GM12878 (cell line): ENCODE data around the gene PAPPA. TPM values are rescaled to one million over a fixed set of nuclear protein-coding genes. Genes with fewer than 3 reads are reported as not detected.

ENCODE experiments used
- ATAC-seq: fragments of 200-7000 bp; cut with Tn5 transposase; 3 replicates; pipeline ENCODE4 v1.9.1; 2020; ENCODE audit warnings: mild to moderate bottlenecking, moderate library complexity
- BruUV-seq: library from RNA; stranded (reverse); fragments of 400-500 nt; replicated peaks from 2 replicates; lab custom pipeline; 2021; lab: Mats Ljungman, UMichigan
- CTCF ChIA-PET: fragments of 300-600 bp; sonication (Branson Sonifier 250); formaldehyde crosslinking; extraction: SDS; loops from one replicate; lab custom pipeline; 2021; ENCODE audit warnings: inconsistent platforms; lab: Yijun Ruan, JAX
- POLR2A ChIA-PET: fragments of 350-600 bp; formaldehyde crosslinking; extraction: SDS; loops from one replicate; lab custom pipeline; 2021; ENCODE audit warnings: inconsistent platforms; lab: Charles Lee
- RAD21 ChIA-PET: fragments of 300-600 bp; sonication (Branson Sonifier 250); formaldehyde crosslinking; loops from one replicate; lab custom pipeline; 2023; ENCODE audit warnings: antibody characterized with exemption; ENCODE audit not compliant: unreplicated experiment; lab: Charles Lee
- SMC1A ChIA-PET: fragments of 300-600 bp; sonication (Branson Sonifier 250); formaldehyde crosslinking; loops from one replicate; lab custom pipeline; 2023; ENCODE audit not compliant: unreplicated experiment, uncharacterized antibody; lab: Charles Lee
- DNase-seq: peaks from one replicate; pipeline ENCODE4 v3.0.0-alpha.2; 2011; ENCODE audit warnings: low read depth, low spot score
- FAIRE-seq: peaks from 3 replicates; lab custom pipeline; 2011; peaks lifted over from hg19 to GRCh38; lab: Jason Lieb, UNC
- H2AFZ ChIP-seq: 2 replicates; pipeline ENCODE4 v1.6.0; 2011; ENCODE audit warnings: low read depth, low read length, control low read depth; ENCODE audit not compliant: control insufficient read depth
- H3K27ac ChIP-seq: 2 replicates; pipeline ENCODE4 v1.5.1; 2011; ENCODE audit warnings: control low read depth; ENCODE audit not compliant: control insufficient read depth, insufficient read depth
- H3K27me3 ChIP-seq, 2 experiments: replicated peaks in 1 of 2; 2 replicates each; pipeline versions ENCODE4 v1.6.0 to v1.6.1; 2011; ENCODE audit warnings: low read length in 1 of 2; ENCODE audit not compliant: control insufficient read depth in 2 of 2, insufficient read depth in 2 of 2
- H3K36me3 ChIP-seq, 2 experiments: 2 replicates each; pipeline ENCODE4 v1.5.1; 2011; ENCODE audit warnings: low read length in 1 of 2; ENCODE audit not compliant: control insufficient read depth in 2 of 2, insufficient read depth in 2 of 2
- H3K4me1 ChIP-seq: 2 replicates; pipeline ENCODE4 v1.6.1; 2011; ENCODE audit warnings: mild to moderate bottlenecking, low read length, moderate library complexity, mixed read lengths; ENCODE audit not compliant: control insufficient read depth, insufficient read depth
- H3K4me2 ChIP-seq: 2 replicates; pipeline ENCODE4 v1.6.0; 2011; ENCODE audit warnings: control low read depth; ENCODE audit not compliant: control insufficient read depth, insufficient read depth
- H3K4me3 ChIP-seq: fragments of 200-600 bp; sonication (generic); 2 replicates; pipeline ENCODE4 v1.5.1; 2016
- H3K79me2 ChIP-seq: 2 replicates; pipeline ENCODE4 v1.6.0; 2011; ENCODE audit warnings: low read length; ENCODE audit not compliant: control insufficient read depth, insufficient read depth
- H3K9ac ChIP-seq: 2 replicates; pipeline ENCODE4 v1.8.0; 2011; ENCODE audit warnings: low read length, control low read depth, mixed read lengths; ENCODE audit not compliant: control insufficient read depth, insufficient read depth
- H3K9me3 ChIP-seq: replicated peaks from 3 replicates; pipeline ENCODE4 v1.5.1; 2011; ENCODE audit warnings: mild to moderate bottlenecking, low read length; ENCODE audit not compliant: control insufficient read depth, insufficient read depth
- H4K20me1 ChIP-seq: 2 replicates; pipeline ENCODE4 v1.6.0; 2011; ENCODE audit not compliant: control insufficient read depth, insufficient read depth
- BCL11A ChIP-seq: IDR thresholded peaks from 2 replicates; pipeline ENCODE4 v1.6.1; 2011; ENCODE audit warnings: low read depth, low read length
- IKZF1 ChIP-seq: fragments of 450-650 bp; conservative IDR thresholded peaks from 2 replicates; pipeline ENCODE4 v1.6.1; 2017; ENCODE audit warnings: antibody characterized with exemption, mild to moderate bottlenecking
- IRF3 ChIP-seq: fragments of 450-650 bp; IDR thresholded peaks from 2 replicates; pipeline ENCODE4 v1.6.1; 2014; ENCODE audit warnings: mild to moderate bottlenecking
- IRF4 ChIP-seq: IDR thresholded peaks from 2 replicates; pipeline ENCODE4 v1.6.1; 2011; ENCODE audit warnings: low read depth, low read length
- KDM1A ChIP-seq: fragments of 200-600 bp; sonication (generic); IDR thresholded peaks from 2 replicates; pipeline ENCODE4 v1.6.1; 2016; ENCODE audit warnings: borderline replicate concordance
- POU2F2 ChIP-seq: IDR thresholded peaks from 3 replicates; pipeline ENCODE4 v1.6.1; 2011; ENCODE audit warnings: low read depth, mild to moderate bottlenecking, low read length, borderline replicate concordance
- SMAD5 ChIP-seq: IDR thresholded peaks from 2 replicates; pipeline ENCODE4 v1.6.1; 2016; ENCODE audit warnings: antibody characterized with exemption, low read depth
- SRF ChIP-seq, 2 experiments: IDR thresholded peaks; 2 replicates each; pipeline ENCODE4 v1.6.1; 2011; ENCODE audit warnings: low read depth in 2 of 2, low read length in 2 of 2, mild to moderate bottlenecking in 1 of 2, moderate library complexity in 1 of 2
- TCF7 ChIP-seq: IDR thresholded peaks from 2 replicates; pipeline ENCODE4 v1.6.1; 2014; ENCODE audit warnings: antibody characterized with exemption, borderline replicate concordance
- USF2 ChIP-seq: IDR thresholded peaks from 2 replicates; pipeline ENCODE4 v1.6.1; 2011; ENCODE audit warnings: low read depth, low read length, improper control_type of control experiment, borderline replicate concordance
- YBX1 ChIP-seq: fragments of 450-650 bp; IDR thresholded peaks from 2 replicates; pipeline ENCODE4 v1.6.1; 2016; ENCODE audit warnings: antibody characterized with exemption
- ZBTB11 ChIP-seq: fragments of 450-650 bp; formaldehyde crosslinking; IDR thresholded peaks from 2 replicates; pipeline ENCODE4 v1.5.0; 2022; ENCODE audit warnings: mild to moderate bottlenecking, missing genetic modification characterization
- ZBTB33 ChIP-seq: fragments of 450-650 bp; IDR thresholded peaks from 2 replicates; pipeline ENCODE4 v1.6.1; 2017; ENCODE audit warnings: mild to moderate bottlenecking
- ZNF207 ChIP-seq: fragments of 450-650 bp; IDR thresholded peaks from 2 replicates; pipeline ENCODE4 v1.6.1; 2014; ENCODE audit warnings: antibody characterized with exemption, mild to moderate bottlenecking, borderline replicate concordance
- ZSCAN29 ChIP-seq: fragments of 450-650 bp; IDR thresholded peaks from 2 replicates; pipeline ENCODE4 v1.6.1; 2017; ENCODE audit warnings: mild to moderate bottlenecking, moderate library complexity
- WGBS: methylation state at CpG from one replicate; pipeline ENCODE4 v1.1.6; 2016; ENCODE audit warnings: low lambda C conversion rate; ENCODE audit not compliant: insufficient replicate concordance, insufficient coverage; ENCODE audit errors: missing lambda C conversion rate; 5-methylcytosine and 5-hydroxymethylcytosine counted together
- in situ Hi-C: fragments of 300-500 bp; cut with MboI; formaldehyde crosslinking; loops from 9 replicates; pipeline ENCODE4 v1.14.3; 2018; ENCODE audit warnings: mixed read lengths
- intact Hi-C: fragments of 100-400 bp; cut with micrococcal nuclease; formaldehyde crosslinking; loops from one replicate; pipeline ENCODE4 v1.14.2; 2022; ENCODE audit not compliant: unreplicated experiment
- polyA plus RNA-seq, 11 experiments: library from polyadenylated mRNA; depleted of rRNA in 4 of 11; unstranded in 6 of 11; stranded (reverse) in 5 of 11; fragments of >200 nt; fragmentation: Nextera tagmentation in 4 of 11; fragmentation: Illumina TruSeq in 1 of 11; extraction: Ambion mirVana in 4 of 11; extraction: Trizol in 1 of 11; gene quantifications; 1 replicate in 1 of 11; 2 replicates in 10 of 11; pipeline versions ENCODE4 v1.2.1 to v1.2.3, GENCODE V29; 2011 to 2016; ENCODE audit warnings: inconsistent platforms in 2 of 11, missing spikeins in 2 of 11, low read depth in 1 of 11
- total RNA-seq, 4 experiments: library from RNA; depleted of rRNA in 3 of 4; stranded (reverse); fragments of >200 nt in 3 of 4; fragmentation: Illumina TruSeq in 1 of 4; extraction: Trizol in 1 of 4; gene quantifications; 2 replicates each; pipeline versions ENCODE4 v1.2.1 to v1.2.3, GENCODE V29; 2013 to 2021

PAPPA gene
- total and polyA plus RNA-seq, 10 of the 15 experiments (the other 5 are each of a cell fraction or from before 2014, with no cell fraction given): under 0.01 to 0.19 (median 0.02) TPM; not detected in 4

- no peak for TF ChIP-seq ZNF207
- TF ChIP-seq YBX1: no peak
- no peak for TF ChIP-seq POU2F2
- TF ChIP-seq SMAD5: no peak
These were observed 199.4 kb downstream of the PAPPA start (continued) for GRCh38 chr9:116352958-116353357.

- 25% methylated on average over 11 of the region's 11 CpGs for WGBS
- Histone ChIP-seq H4K20me1 (no peaks in the 10 kb centered on the region), H3K4me1 (no peaks in the 10 kb centered on the region), H3K4me2 (no peak overlapping the region), H3K4me3 (no peak overlapping the region), H2AFZ (no peak overlapping the region), H3K27ac (no peak overlapping the region), H3K36me3 (no peaks in the 10 kb centered on the region), H3K9me3 (no peaks in the 10 kb centered on the region), H3K27me3 (no peaks in the 10 kb centered on the region), H3K9ac (no peak overlapping the region), H3K79me2 (no peaks in the 10 kb centered on the region)
- ChIA-PET CTCF (no interaction called here), RAD21 (no interaction called here), SMC1A (interaction anchor here (1.0 kb wide), 1 partner anchor 12 kb away, joined by 3 read pairs; no protein-coding TSS in a partner anchor), POLR2A (no interaction called here)
- in situ Hi-C loops: no loop called here
- intact Hi-C loops: no loop called here
- FAIRE-seq (no peak), ATAC-seq (no peak), DNase-seq (no peak)
- BruUV-seq: no TSS peak
- TF ChIP-seq IKZF1 (no peak), IRF4 (no peak), SRF (IDR thresholded peaks at IDR 0.05; ENCODE audit: low read depth in 2 of 2, low read length in 2 of 2) (no peak), POU2F2 (no peak), BCL11A (no peak), IRF3 (no peak), ZBTB11 (CRISPR knock-in tag) (no peak), ZSCAN29 (no peak), TCF7 (no peak), ZBTB33 (no peak), KDM1A (no peak), USF2 (no peak)
These were observed 201.7 kb downstream of the PAPPA start for GRCh38 chr9:116355153-116355921.
